ENCODE results near the gene SEBOX.

GRCh38 chr17:28402844-28403243 lies 37.8 kb upstream of the SEBOX start:
- no peak for TF ChIP-seq POLR2A (IDR thresholded peaks at IDR 0.05; ENCODE audit: low read length)
- TF ChIP-seq ZFP36 (IDR thresholded peaks at IDR 0.05; ENCODE audit: borderline replicate concordance, partially characterized antibody) = no peak
- no peak for TF ChIP-seq ESRRA (IDR thresholded peaks at IDR 0.05; ENCODE audit: borderline replicate concordance, low read length)
- no peak for TF ChIP-seq SREBF2 (IDR thresholded peaks at IDR 0.05)
- TF ChIP-seq, protein P1, sequence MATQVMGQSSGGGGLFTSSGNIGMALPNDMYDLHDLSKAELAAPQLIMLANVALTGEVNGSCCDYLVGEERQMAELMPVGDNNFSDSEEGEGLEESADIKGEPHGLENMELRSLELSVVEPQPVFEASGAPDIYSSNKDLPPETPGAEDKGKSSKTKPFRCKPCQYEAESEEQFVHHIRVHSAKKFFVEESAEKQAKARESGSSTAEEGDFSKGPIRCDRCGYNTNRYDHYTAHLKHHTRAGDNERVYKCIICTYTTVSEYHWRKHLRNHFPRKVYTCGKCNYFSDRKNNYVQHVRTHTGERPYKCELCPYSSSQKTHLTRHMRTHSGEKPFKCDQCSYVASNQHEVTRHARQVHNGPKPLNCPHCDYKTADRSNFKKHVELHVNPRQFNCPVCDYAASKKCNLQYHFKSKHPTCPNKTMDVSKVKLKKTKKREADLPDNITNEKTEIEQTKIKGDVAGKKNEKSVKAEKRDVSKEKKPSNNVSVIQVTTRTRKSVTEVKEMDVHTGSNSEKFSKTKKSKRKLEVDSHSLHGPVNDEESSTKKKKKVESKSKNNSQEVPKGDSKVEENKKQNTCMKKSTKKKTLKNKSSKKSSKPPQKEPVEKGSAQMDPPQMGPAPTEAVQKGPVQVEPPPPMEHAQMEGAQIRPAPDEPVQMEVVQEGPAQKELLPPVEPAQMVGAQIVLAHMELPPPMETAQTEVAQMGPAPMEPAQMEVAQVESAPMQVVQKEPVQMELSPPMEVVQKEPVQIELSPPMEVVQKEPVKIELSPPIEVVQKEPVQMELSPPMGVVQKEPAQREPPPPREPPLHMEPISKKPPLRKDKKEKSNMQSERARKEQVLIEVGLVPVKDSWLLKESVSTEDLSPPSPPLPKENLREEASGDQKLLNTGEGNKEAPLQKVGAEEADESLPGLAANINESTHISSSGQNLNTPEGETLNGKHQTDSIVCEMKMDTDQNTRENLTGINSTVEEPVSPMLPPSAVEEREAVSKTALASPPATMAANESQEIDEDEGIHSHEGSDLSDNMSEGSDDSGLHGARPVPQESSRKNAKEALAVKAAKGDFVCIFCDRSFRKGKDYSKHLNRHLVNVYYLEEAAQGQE (IDR thresholded peaks at IDR 0.05) = no peak
- TF ChIP-seq RARB (CRISPR knock-in tag; IDR thresholded peaks at IDR 0.05) = no peak
- TF ChIP-seq, protein P2, sequence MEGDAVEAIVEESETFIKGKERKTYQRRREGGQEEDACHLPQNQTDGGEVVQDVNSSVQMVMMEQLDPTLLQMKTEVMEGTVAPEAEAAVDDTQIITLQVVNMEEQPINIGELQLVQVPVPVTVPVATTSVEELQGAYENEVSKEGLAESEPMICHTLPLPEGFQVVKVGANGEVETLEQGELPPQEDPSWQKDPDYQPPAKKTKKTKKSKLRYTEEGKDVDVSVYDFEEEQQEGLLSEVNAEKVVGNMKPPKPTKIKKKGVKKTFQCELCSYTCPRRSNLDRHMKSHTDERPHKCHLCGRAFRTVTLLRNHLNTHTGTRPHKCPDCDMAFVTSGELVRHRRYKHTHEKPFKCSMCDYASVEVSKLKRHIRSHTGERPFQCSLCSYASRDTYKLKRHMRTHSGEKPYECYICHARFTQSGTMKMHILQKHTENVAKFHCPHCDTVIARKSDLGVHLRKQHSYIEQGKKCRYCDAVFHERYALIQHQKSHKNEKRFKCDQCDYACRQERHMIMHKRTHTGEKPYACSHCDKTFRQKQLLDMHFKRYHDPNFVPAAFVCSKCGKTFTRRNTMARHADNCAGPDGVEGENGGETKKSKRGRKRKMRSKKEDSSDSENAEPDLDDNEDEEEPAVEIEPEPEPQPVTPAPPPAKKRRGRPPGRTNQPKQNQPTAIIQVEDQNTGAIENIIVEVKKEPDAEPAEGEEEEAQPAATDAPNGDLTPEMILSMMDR (IDR thresholded peaks at IDR 0.05) = no peak
- no peak for TF ChIP-seq TP53 (CRISPR knock-in tag; IDR thresholded peaks at IDR 0.05)
- TF ChIP-seq NR3C1 (IDR thresholded peaks at IDR 0.05) = no peak
- no peak for TF ChIP-seq JUNB (IDR thresholded peaks at IDR 0.05)
- TF ChIP-seq HOXA7 (CRISPR knock-in tag; IDR thresholded peaks at IDR 0.05) = no peak
- no peak for TF ChIP-seq PHF8 (IDR thresholded peaks at IDR 0.05; ENCODE audit: borderline replicate concordance, low read depth)
- TF ChIP-seq, protein P3, sequence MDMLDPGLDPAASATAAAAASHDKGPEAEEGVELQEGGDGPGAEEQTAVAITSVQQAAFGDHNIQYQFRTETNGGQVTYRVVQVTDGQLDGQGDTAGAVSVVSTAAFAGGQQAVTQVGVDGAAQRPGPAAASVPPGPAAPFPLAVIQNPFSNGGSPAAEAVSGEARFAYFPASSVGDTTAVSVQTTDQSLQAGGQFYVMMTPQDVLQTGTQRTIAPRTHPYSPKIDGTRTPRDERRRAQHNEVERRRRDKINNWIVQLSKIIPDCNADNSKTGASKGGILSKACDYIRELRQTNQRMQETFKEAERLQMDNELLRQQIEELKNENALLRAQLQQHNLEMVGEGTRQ (IDR thresholded peaks at IDR 0.05) = no peak
- TF ChIP-seq EP300 (IDR thresholded peaks at IDR 0.05) = no peak

Measured in A549 (cell line).